GM21529 (cell line): ENCODE results near the gene MYCBP2.
"Not testable (repeated sequence)": the region's sequence is repeated elsewhere in the genome, so short reads cannot be mapped to it uniquely, and the experiment has no call there.

ENCODE experiments used
- ATAC-seq: cut with Tn5 transposase; IDR thresholded peaks from one replicate; pipeline ENCODE4 v1.9.1; 2021; ENCODE audit not compliant: unreplicated experiment

Gene MYCBP2

GRCh38 chr13:77305266-77305665, 21.6 kb downstream of the MYCBP2 start:
- no peak for ATAC-seq

DNA sequence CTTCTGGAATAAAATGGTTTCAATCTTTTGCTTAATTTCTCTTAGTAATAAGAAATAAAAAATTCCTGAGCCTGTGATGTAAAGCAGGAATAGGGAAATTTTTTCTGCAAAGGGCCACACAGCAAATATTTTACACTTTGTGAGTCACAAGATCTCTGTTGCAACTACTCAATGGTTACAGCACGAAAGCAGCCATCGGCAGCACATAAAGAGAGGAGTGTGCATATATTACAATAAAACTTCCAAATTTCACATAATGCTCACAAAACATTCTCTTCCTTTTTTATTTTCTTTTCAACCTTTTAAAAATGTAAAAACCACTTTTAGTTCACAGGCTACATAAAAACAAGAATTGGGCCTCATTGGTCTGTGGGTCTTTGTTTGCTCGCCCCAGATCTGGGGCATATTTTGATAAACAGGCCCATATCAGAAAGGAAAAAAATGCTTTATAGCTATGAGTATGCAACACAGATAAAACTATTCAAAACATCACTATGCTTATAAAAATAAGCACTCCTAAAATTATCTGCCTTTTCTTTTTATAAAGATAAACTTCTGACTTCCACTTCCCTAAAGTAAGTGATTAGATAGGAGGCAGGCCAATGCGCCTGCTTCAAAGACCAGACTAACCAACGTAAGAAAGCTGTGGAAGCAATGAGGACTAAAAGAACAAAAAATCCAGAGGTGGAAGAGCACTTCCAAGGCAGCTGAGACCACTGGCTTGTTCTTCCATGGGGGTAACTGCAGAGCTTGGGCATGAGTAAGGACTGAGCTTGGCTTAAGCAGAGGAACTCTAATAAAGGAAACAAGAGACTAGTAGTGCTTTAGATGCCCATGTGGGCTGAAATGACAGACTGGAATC, 26.5 kb downstream of the MYCBP2 start:
- peak; percentile 34 for ATAC-seq

DNA sequence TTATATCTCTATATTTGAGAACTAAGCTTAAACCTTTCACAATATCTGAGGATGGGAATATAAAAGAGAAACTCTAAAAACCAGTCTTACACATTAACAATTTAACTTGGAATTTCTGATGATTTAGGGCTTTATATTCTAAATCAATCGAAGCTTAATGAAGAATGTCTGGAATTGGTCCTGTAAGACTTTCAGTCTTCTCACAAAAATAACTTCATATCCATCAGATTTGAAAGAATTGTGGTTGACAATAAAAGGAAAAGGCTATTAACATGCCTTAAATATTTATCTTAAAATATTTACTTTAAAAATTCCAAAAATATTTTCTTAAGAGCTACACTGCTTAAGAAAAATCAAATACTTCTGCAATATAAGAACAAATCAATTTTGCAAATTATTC, 27.3 kb downstream of the MYCBP2 start:
- ATAC-seq = no peak

DNA sequence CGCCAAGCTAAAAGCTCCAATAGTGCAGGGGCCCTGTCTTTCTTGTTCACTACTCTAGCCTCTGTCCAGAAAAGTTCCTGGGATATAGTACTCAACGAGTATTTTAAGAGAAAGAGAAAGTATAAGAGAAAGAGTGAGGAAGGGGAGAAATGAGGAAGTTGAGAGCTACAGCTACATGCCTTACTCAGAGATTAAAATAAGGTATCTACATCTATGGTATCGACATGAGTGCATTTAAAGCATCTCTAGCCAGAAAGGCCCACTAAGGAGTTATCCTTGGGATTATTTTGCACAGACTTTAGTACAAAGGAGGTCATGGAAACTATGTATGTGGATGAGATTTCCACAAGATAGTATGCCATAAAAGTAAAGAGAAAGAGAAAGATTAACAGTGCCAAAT, 28.5 kb downstream of the MYCBP2 start:
- peak; percentile 79 for ATAC-seq

DNA sequence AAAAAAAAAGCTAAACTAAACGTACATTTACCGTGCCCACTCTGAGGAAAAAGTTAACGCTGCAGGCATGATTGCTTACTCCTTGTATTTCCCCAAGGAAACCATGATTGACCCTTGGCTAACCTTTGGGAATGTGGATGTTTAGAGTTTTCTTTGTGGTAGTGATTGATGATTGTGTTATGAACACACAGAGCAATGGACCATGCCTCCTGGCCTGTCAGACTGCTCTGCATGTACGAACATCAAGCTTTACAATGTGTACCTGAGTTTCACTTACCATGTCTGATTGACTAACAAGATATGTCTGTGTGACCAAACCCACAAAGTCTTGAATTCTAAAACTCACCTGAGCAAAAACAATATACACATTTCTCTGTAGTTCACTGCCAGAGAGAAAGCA, 35.1 kb downstream of the MYCBP2 start:
- no peak for ATAC-seq

DNA sequence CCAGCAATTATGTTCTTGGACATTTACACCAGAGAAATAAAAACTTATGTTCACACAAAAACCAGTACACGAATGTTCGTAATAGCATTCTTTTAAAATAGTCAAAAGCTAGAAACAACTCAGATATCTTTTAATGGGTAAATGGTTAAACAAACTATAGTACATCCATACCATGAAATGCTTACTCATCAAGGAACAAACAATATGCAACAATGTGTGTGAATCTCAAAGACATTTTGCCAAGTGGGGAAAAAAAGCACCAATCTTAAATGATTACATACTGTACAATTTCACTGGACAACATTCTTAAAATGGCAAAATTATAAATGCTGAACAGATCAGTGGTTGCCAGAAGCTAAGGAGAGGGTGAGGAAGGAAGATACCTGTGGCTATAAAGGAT, 36.6 kb downstream of the MYCBP2 start:
- no peak for ATAC-seq

- no peak for ATAC-seq
Measured at GRCh38 chr13:77289851-77290250, 37.0 kb downstream of the MYCBP2 start.

DNA sequence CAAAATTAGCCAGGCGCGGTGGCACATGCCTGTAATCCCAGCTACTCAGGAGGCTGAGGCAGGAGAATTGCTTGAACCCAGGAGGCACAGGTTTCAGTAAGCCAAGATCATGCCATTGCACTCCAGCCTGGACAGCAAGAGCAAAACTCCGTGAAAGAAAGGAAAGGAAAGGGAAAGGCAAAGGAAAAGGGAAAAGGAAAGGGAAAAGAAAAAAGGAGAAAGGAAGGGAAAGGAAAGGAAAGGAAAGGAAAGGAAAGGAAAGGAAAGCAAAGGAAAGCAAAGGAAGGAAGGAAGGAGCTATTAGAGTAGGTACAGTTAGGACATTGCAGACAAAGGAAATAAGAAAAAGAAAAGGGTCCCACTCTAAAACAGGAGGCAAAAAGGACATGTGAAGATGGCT, 41.3 kb downstream of the MYCBP2 start:
- ATAC-seq = not testable (repeated sequence)

DNA sequence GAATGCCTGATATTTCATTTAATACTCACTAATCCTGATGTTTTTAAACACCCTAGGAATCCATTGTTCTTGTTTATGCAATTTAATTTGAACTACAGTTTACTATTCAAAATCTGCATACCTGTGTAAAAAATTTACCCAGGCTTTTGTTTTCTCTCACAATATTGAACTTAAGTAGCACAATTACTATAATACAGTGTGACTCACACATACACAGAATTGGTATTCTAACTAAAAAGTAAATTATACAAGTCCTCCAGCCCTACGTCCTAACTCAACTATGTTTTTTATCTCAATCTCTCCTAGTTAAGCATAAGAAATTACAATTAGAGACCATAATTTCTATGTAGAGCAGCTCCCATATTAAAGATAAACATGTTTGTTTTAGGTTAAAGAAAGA, 41.8 kb downstream of the MYCBP2 start:
- no peak for ATAC-seq

DNA sequence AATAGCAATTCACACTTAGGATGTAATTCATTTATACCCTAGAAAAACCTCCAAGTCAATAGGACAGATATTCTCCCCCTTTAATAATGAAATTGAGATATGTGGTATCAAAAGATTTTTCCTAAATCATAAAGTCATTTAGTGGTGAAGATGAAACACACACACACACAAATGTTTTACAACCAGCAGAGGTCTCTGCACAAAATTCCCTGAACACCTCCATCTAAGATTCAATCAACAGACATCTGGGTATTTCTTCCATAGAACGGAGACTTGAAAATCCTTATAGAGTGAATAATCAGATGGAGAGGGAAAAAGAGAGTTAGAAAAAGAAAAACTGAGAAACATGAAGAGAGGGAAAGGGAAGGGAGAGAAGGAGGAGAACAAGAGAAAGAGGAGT, 52.8 kb downstream of the MYCBP2 start:
- ATAC-seq = no peak

GRCh38 chr13:77269141-77269540, 57.8 kb downstream of the MYCBP2 start:
- ATAC-seq = no peak

DNA sequence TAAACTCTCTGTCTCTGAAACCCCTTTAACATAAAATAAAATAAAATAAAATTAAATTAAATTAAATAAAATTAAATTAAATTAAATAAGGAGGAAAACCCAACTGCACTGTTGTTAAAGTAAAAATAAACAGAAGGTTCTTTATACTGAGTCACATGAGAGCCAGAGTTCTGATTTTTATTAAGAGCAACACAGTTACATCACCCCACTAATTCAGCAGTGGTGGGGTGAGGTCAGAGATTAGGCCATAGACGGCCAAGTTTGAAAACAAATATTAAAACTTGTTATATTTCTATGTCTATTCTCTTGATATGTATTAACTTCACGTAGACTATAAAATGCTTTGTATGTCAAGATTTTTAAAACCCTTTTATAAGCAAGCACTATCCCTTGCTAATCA, 59.5 kb downstream of the MYCBP2 start:
- ATAC-seq = no peak

DNA sequence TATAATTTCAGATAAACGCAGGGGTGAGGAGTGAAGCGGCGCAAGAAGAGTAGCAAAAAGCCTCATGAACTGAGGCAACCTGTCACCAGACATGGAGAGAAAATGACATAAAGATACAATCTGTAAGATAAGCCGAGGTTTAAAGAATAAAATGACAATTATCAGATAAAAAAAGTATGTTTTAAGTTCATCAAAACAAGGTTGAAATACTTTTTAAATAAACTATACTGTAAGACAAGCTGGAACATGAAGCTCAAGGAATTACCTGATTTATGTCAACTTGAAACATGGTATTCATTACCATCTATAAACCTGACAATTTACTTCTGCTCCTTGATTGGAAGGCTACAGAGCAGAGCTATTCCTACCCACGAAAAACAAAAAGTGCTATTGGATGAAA, 61.6 kb downstream of the MYCBP2 start:
- ATAC-seq = no peak

GRCh38 chr13:77262198-77262597, 64.7 kb downstream of the MYCBP2 start:
- ATAC-seq = no peak

- no peak for ATAC-seq
Measured at GRCh38 chr13:77250975-77251374, 75.9 kb downstream of the MYCBP2 start.

DNA sequence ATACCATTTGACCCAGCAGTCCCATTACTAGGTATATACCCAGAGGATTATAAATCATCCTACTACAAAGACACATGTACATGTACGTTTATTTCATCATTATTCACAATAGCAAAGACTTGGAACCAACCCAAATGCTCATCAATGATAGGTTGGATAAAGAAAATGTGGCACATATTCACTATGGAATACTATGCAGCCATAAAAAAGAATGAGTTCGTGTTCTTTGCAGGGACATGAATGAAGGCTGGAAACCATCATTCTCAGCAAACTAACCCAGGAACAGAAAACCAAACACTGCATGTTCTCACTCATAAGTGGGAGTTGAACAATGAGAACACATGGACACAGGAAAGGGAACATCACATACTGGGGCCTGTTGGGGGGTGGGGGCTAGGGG, 81.7 kb downstream of the MYCBP2 start:
- not testable (repeated sequence) for ATAC-seq

GRCh38 chr13:77239312-77239711, 87.6 kb downstream of the MYCBP2 start:
- no peak for ATAC-seq

DNA sequence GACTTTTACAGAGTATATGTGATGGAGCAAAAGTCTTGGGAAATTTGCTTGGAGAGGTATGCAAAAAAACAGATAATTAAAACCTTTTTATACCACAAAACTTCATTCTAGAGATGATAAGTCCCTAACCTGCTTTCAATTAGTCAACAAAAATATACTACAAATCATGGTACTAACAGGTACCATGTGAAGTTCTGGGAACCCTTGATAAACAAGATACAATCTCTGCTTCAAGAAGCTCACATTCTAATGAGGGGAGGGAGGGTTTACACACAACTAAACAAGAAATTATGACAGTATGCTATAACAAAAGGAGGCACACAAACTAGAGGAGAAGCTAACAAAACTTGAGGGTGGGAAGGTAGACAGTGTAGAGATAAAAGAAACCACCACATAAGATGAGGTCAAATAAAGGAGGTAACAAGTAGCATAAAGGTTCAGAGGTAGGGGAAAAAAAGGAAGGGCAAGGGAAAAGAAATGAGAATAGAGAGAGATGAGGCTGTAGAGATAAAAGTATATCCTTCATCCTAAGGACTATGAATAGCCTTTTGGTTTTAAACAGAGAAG, 91.4 kb downstream of the MYCBP2 start:
- no peak for ATAC-seq

GRCh38 chr13:77233159-77233558, 93.7 kb downstream of the MYCBP2 start:
- no peak for ATAC-seq

- no peak for ATAC-seq
Measured at GRCh38 chr13:77230560-77230959, 96.3 kb downstream of the MYCBP2 start.

- ATAC-seq = no peak
Measured at GRCh38 chr13:77225946-77226345, 100.9 kb downstream of the MYCBP2 start.

DNA sequence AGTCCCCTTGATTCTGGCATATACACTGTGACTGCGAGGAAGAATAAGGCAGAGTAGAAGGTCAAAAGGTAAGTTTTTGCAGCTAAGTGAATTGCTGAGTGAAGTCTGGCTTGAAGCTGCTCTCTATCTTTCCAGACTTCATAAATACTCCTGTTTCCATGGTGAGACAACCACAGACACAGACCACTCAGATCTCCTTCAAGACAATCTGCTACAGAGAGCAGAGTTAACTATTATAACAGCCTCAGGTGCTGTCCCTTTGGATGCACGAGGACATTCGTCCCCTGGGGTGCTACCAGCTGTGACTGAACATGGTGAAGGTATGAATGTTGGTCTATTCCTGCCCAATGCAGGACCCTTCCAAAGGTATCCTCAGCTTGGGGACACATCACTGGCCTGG, 104.0 kb downstream of the MYCBP2 start:
- no peak for ATAC-seq
